ENCODE data around the gene WNT7B.

The WNT7B gene

DNA sequence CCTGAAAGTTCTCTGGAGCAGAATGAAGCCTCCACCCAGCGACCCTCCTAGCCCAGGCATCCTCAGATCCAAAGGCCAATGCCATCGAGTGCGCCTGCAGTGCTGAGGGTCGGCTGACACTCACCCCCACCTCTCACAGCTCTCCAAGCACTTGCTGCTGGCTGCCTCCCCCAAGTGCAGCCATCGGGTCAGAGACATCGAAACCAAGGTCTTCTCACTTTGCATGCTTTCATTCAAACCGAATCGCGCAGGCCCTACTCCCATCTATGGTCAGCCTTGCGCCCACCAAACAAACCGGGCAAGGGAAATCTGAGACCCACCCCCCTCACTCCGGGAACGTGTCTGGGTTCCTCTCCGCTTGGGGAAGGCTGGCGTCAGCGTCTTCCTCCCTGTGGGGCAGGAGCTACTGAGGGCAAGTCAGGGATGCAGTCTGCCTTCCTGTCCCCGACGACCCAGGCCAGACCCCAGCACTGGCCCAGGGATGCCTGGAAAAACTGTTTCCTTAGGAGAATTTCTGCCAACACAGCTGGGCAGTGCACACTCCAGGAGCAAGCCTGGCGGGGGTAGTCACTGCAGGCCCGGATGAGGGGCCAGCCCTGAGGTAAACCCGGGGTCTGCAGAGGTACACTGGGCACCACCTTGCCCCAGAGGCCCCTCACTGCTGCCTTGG, 7.0 kb downstream of the WNT7B start:
- DNase-seq = no peak

DNA sequence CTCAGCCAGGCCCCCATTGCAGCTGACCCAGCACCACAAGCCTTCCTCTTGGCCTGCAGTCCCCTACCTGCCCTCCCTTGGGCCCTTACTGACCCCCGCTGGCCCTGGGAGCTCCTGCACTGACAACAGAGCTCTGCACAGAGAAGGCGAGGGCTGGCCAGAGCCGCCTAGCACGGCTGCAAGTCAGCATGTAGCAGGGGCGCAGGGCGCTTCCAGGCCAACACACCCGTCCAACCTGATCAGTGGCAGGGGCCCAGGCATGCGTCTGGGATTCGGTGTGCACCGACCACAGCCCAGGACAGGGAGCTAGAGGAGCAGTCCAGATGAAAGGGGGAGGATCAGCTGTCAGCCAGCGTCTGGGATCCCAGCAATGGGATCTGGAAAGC, 7.6 kb downstream of the WNT7B start:
- DNase-seq = no peak

DNA sequence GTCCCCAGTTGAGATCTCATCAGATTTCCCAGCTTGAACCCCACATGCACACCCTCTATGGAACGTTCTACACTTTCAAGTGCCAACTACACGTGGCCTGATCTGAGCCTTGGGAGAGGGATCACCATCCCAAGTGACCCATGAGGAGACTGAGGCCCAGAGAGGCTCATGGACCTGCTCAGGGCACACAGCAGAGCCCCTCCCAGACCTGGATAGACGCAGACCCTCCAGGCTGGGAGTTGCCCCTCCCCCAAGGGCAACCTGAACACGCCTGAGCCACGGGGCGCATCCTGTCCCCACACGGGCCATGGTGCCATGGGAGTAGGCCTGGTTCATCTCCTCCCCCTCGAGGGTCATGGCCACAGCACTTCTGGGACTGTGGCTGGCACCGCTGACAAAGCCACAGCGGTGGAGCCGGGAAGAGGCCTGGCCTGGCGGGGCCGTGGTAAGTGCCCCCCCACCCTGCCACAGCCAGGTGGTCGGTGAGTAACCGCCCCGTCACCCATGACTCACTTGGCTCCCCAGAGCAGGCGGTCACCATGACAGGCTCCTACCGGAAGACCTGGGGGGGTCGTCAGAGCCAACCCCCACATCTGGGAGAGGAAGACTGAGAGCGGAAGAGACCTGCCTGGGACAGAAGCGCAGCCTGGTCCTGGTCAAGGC, 8.1 kb downstream of the WNT7B start:
- no peak for DNase-seq

DNA sequence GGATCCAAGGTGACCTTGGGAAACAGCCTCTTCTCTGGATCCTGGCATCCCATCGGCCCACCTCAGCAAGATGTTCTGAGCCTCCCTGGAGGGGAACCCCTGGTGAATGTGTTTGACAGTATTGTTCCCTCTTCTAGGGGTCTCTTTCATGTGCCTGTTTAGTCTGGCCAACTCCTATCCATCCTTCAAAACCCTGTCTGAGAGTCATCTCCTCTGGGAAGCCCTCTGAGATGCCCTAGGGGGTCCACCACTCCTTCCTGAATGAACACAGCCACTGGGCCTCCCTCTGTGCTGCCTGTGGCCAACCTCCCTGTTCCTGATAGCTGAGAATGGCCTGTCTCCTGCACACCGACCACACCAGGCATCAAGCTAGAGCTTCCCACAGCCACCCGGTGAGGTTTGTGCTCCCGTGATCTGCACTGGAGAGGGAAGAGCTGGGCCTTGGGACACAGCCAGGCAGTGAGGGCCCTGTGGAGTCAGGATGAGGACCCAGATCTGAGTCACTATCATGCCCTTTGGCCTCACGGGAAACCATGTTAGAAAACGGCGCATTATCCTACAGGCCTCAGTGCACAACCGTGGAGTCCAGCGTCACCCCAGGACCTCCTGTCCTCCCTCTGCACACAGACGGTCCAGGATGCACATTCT, 8.8 kb downstream of the WNT7B start:
- DNase-seq = no peak

DNA sequence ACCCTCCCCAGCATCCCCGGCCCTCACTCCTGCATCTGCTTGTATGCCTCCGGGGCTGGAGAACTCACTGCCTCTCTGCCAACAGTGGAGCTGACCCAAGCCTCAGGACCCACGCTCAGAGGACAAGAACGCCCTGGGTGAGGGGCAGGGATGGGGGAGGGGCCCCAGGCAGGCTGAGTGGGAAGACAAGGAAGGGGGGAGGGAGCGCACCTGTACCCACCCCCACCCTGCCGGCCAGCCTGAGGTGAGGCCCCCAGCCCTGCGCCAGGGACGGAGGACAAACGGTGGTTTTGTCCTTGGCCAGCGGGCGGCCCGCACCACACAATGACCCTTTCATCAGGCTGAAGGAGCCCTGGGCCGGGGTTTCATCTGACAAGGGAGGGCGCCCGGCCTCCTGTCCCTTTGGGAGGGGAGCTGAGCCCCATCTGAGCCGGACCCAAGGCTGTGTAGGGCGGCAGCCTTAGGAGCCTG, 10.0 kb downstream of the WNT7B start:
- no peak for DNase-seq

DNA sequence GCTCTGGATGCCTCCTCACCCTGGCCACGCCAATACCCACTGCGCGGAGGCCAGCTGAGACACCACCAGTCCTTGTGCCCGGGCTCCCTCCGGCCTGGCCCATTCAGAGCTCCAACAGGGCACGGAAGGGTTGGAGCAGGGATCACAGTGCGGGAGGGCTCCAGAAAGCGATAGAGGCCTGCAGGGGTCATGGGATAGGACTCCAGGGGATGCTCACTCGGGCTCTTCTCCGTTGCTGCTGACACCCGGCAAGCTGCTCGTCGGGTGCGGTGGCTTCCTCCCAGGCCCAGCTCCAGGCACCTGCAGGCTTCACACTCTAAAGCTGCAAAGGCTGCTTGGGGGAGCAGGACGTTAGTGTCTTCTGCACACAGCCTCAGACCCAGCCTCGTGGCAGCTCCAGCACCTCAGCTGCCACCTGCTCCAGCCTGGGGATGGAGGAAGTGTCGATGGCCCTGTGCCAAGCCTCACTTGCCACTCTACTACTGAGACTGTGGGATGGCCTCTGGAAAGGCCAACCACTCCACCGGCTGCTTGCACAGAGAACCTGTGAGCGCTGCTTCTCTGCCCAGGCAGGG, 10.6 kb downstream of the WNT7B start:
- DNase-seq = peak; percentile 35

DNA sequence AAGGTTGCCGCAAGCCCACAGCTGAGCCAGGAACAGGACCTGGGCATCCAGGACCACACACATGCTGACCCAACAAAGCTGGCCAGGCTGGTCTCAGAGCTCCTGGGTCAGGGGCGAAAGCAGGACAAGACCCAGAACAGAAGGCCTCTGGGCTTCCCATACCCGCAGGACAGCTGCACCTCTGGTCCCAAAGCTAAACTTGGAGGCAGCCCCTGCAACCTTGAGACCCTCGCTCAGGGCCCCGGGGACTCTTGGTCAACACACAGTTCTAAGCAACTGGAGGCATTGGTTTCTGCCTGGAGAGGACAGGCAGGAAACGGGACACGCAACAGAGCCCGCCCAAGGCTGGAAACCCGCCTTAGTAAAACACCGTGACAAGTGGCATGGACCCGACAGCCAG, 11.4 kb downstream of the WNT7B start:
- no peak for DNase-seq

DNA sequence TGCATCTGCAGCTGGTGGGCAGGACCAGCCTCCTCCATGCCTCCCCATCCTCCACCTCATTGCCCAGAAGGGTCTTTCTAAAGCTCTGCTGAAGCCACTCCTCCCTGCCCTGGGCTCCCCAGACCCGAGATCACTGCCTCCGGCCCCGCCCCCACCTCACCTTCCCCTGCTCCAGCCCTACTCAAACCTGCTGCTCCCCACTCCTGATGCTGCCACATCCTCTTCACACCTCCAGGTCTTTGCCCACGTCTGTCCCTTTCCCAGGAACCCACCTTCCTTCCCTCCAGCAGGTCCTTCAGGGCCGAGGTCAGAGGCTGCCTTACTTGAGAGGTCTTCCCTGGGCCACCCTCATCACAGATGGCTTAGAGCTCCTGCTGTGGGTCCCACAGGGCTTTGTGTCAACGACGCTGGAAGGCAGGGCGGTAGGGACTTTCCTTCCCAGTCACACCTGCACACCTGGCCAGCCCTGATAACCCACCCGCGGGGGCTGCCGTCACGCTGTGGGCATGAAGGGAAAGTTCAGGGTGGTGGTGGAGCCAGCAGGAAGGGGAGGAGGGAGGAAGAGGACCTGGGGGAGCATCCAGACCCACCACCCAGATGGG, 11.9 kb downstream of the WNT7B start:
- no peak for DNase-seq

DNA sequence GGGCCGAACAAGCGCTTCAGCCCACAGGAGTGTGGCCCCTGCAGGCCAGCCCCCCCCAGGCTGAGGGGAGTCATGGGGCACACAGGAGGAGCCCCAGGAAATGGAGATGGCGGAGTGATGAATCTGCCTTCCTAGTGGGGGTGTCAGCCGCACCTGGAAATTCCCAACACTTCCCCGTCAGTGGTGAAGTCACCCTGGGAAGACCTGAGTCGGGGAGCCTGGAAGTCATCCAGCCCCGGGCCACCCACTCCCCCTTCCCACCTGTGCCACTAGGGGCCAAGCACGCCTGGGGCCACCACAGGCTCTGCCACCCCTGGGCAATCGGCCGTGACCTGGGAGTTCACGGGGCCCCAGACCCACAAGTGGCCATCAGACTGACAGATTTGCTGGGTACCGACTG, 12.6 kb downstream of the WNT7B start:
- no peak for DNase-seq

DNA sequence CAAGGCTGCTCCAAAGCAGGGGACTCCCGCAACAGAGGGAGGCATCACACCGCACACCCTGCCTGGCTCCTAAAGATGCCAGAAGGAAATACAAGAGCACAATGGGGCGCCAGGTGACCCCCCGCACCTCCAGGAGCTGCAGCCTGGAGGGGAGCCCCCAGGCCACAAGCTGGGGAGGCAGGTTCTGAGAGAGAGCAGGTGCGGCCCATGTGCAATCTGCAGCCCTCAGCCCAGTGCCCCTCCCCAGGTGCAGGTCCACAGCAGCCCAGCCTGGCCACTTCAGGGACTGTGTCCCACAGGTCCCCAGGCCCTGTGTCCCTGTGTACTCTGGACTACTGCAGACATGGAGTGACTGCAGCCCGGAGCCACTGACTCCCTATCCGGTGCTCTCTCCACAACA, 13.1 kb downstream of the WNT7B start:
- no peak for DNase-seq

DNA sequence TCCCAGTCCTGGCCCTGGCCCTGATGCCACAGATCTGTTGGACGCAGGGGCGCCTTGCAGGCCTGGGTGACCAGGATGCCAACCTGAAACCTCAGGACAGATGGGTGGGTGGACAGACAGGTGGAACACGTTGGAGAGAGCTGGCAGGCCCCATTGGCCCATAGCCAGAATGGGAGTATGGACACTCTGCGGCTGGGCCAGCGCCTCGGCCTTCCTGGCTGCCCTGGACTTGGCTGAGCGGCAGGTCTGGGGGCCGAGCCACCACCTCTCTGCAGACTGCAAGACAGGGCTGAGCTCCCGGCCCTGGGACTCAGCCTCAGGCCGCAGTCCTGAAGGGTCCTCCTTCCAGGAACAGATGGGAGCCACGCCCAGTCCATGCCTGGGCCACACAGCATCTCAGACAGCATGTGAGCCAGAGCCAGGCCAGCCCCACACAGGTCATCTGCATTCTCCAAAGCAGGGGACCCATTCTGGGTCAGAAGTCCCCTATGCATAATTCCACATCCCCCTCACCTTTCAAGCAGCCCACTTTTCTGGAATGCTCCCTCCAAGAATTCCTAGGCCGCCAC, 14.1 kb downstream of the WNT7B start:
- no peak for DNase-seq

DNA sequence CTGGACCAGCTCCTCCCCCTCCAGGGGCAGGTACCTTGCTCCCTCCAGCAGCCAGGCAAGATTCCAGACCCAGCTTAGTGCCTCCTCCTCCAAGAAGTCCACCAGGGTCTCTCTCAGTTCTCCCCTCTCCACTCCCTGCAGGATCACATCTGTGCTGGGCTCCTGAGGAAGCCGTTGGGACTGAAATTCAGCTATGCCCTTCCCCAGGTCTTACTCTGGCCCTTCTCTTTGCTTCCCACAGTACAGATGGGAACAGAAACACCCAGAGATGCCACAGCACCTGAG, 14.6 kb downstream of the WNT7B start:
- DNase-seq = no peak

DNA sequence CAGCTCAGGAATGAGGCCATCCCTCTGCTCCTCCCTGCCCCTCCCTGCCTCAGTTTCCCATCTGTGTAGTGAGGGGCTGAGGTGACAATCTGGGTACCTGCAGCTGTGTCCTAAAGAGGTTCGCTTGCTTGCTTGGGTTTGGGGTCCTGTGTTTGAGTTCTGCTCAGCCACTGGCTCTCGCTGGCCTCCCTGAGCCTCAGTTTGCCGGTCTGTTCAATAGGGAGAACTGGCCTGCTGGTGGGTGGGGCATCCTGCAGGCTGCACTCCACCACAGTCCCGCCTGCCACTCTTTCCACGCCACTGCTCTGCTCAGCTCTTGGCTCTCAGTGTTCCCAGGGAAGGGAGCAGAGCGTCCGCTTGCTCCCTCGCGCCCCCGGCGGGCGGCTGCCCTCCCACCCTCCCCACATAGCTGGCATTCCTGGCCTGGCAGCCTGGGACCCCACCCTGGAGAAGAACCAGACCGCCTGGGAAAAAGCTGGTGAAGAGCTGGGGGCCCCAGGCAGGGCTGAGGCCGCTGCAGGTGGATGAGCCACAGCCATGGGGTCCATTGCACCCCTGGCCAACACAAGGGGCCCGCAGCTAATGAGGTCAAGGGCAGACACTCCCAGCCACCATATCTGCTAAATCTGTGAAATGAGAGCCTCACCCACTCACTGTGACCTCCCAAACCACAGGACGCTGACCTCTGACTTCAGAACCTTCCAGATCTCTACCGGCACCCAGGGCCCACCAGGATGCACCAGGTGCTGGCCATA, 15.1 kb downstream of the WNT7B start:
- no peak for DNase-seq

DNA sequence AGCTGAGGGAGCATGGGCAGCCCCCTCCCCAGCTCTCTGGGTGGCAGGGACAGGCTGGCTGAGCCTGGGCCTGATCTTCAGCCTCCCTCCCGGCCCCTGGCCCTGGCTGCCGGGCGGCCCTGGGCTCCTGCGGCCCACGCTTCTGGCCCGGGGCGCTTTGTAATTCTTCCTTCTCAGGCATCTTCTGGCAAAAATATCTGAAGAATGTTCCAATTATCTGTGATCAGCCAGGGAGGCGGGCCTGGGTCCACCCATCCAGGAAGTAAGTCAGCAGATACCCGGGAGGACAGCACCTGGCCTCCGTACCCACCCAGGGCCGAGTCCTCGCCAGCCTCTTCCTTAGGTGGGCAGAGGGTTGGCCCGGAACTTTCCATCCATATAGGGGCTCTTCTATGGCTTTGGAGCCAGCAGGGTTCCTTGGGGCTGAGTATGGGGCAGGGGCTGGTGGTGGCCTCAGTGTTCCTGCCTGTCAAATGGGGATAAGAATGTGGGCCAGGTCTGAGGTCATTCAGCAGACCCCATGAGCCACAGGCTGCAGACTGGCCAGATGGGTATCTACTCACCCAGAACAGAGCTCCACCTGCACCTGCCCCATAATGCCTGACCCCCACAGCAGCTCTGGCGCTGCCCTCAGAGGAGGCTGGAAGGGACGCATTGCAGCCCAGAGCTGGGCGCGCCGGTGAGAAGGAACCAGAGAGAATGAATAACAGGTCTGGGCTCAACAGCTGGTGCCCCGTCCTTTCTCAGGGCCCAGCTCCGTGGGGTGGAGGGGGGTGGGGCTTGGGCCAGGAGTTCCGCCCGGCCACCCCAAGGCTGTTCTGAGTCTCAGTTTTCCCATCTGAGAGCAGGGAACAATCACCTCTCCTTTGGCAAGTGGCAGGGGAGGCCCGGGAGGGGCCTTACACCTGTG, 16.2 kb downstream of the WNT7B start:
- DNase-seq = no peak

DNA sequence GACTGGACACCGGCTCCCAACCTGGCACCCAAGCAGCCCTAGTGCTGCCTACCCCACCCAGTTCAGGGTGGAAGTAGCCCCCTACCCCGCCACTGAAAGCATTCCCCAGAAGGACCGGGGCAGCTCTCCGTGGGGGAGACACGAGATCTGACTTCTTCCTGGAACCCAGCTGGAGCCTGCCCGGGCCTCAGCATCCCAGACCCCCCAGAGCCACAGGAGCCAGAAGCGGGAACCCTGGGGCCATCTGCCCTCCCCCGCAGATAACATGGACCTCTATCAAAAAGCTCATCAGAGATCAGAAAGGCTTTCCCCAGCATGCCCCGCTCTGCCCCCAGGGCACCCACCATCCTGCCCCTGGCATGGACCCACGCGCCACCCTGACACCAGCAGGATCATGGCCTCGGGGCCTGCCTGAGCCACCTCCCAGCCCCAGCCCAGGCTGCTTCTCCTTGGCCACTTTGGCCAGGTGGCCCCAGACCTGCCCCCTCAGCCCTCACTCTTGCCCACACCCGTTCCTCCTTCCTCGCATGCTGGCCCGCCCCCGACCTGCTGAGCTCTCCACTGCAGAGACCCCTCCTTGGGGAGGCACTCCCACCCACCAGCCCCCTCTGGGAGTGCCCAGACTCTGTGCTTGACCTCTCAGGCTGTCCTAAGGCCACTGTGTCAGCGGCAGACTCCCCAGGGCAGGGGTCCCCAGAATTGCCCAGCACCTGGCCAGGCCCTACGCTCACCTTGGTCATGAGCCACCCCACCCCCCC, 17.1 kb downstream of the WNT7B start:
- no peak for DNase-seq

DNA sequence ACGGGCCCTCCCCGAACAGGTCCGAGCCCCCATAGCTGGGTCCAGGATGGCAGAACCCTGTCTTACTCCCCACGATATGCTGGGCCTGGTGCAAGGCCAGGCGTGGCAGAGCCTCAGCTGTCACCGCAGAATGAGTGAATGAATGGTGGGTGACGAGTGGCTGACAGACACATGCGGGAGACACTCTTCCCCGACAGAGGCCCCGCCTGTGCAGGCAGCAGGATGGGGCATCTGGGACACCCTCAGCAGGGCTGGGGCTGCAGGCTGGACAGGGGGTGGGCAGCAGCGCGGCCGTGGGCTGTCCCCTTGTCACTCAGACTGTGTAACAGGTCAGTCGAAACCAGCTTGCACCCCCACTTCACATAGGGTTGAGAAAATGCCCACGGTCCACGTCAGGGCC, 18.0 kb downstream of the WNT7B start:
- no peak for DNase-seq

DNA sequence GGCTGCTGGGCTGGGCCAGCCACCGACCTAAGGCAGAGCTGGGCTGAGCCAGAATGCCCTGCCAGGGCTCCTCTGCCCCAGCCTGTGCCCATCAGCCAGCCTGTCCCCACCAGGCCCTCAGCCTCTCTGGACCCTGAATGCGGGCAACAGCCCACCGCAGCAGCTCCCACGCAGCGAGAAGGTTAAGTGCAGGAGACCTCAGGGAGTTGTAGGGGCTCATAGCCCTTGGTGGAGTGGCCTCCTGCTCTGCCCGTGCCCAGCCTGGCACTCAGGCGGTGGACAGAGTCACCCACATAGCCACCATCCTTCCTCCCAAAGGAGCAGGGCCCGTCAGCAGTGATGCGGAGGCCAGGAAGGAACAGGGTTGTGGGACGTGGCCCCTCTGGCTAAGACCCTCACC, 19.1 kb downstream of the WNT7B start:
- no peak for DNase-seq

DNA sequence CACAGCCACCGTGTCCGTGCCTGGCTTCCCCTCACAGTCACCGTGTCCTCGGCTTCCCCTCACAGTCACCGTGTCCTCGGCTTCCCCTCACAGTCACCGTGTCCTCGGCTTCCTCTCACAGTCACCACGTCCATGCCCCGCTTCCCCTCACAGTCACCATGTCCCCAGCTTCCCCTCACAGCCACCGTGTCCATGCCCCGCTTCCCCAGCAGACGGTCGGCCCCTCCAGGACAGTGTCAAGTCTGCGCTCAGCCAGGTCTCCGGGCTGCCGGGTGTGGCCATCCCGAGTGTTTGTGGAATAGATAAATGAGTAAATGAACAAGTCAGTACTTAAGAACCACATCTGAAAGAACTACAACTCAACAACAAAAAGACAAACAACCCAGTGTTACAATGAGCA, 23.8 kb downstream of the WNT7B start:
- DNase-seq = no peak

DNA sequence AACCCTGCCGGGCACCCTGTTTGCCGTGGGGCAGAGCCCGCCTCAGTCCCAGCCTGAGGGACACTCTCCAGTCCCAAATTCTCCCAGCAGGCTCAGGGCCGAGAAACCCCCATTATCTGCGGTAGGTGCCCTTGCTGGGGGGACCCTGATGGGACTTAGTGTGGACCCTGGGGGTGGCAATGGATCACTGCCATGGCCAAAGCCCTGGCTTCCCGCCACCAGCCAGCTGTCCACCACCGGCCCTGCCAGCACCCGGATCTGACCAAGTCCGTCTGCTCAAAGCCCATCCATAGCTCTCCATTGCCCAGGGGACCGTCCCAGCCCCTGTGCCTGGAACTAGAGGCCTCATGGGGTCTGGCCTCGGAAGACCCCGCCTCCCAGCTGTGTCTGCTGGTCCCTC, 24.4 kb downstream of the WNT7B start:
- DNase-seq = no peak

DNA sequence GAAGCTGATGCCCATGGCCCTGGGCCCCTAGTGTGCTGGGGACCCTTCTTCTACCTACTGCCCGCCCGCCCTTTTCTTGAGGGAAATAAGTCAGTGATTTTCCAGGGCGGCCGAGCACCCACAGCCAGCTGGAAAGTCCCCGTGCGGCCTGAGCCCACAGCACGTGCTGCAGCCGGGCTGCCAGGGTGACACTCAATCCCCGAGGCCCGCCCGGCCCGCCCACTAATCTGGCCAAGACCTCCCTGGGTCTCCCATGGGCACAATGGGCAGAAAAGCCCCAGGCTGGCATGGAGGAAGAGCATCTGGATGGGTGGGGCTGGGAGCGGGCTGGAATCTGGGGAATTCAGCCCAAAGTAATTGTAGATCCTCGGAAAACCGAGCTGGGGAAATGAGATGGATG, 24.8 kb downstream of the WNT7B start:
- no peak for DNase-seq

DNA sequence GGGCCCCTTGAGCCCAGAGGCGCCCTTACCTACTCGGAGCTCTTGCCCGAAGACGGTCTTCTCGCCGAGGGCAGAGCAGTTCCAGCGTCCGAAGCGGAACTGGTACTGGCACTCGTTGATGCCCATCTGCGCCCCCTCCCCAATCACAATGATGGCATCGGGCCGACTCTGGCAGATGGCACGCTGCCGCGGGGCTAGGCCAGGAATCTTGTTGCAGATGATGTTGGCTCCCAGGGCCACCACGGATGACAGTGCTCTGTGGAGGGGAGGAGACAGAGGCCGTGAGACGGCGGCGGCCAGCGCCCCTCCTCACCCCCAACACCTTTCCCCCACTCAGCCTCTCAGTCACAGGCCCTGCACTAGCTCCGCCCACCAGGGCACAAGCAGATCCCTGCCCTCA, 27.1 kb downstream of the WNT7B start:
- DNase-seq = no peak
